ENCODE results near the gene CLDN15.
"Not testable (repeated sequence)": the region's sequence is repeated elsewhere in the genome, so short reads cannot be mapped to it uniquely, and the experiment has no call there.

The CLDN15 gene, protein sequence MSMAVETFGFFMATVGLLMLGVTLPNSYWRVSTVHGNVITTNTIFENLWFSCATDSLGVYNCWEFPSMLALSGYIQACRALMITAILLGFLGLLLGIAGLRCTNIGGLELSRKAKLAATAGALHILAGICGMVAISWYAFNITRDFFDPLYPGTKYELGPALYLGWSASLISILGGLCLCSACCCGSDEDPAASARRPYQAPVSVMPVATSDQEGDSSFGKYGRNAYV

GRCh38 chr7:101237206-101238067 lies at the start of gene CLDN15:
CLDN15 (minus strand) TSS chr7:101237802; CDS start chr7:101237581, 221 bp downstream.
- no peak for DNase-seq

DNA sequence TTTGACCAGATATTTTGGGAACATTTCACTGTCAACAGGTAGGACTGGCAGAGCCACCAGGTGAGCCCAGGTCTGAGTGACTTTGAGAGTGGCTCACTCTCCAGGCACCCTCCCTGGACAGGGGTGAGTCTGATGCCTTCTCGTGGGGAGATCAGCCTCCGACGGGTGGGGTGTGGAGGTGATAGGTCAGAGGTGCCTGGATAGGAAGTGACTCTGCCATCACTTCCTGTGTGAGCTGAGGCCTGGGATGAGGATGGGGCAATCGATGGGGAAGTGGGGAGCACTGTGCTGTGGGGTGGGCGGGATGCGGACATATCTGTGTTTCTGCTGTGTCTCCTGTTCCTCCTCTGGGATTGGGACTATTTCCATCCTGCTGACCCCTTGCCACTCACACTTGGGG lies 49.4 kb upstream of the CLDN15 start:
- DNase-seq = no peak

GRCh38 chr7:101285880-101286279 lies 48.3 kb upstream of the CLDN15 start:
- DNase-seq = peak; percentile 85

DNA sequence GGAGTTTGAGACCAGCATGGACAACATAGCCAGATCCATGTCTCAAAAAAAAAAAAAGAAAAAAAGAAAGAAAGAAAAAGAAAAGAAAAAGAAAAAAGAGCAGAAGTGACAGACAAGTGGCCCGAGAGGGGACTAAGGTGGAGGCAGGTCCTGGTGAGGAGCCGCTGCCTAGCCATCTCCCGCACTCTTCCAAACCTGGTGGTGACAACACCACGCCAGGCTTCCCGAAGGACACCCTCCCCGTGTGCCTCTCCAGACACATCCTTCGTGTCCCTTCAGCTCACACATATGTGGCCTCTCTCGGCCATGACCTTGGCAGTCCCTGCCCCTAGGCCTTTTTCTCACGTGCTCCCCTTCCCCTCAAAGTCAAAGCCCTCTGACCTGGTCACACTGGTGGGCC lies 47.6 kb upstream of the CLDN15 start:
- DNase-seq = no peak

DNA sequence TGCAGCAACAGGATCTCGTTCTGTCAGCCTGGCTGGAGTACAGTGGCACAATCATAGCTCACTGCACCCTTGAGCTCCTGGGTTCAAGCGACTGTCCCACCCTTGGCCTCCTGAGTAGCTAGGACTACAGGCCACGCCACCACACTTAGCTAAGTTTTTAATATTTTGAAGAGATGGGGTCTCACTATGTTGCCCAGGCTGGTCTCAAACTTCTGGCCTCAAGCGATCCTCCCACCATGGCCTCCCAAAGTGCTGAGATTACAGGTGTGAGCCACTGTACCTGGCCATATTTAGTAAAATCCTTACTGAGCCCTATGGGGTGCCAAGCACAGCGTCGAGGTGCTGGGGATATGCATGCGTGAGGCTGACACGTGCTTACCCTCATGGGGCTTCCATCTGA lies 43.3 kb upstream of the CLDN15 start:
- not testable (repeated sequence) for DNase-seq

- DNase-seq = no peak
These were observed 41.1 kb upstream of the CLDN15 start for GRCh38 chr7:101278461-101279292.

GRCh38 chr7:101277155-101277554 lies 39.6 kb upstream of the CLDN15 start:
- no peak for DNase-seq

- no peak for DNase-seq
These were observed 35.6 kb upstream of the CLDN15 start for GRCh38 chr7:101273206-101273605.

GRCh38 chr7:101271021-101271420 lies 33.4 kb upstream of the CLDN15 start:
- DNase-seq = no peak

- no peak for DNase-seq
These were observed 32.1 kb upstream of the CLDN15 start for GRCh38 chr7:101269664-101270063.

- no peak for DNase-seq
These were observed 28.3 kb upstream of the CLDN15 start for GRCh38 chr7:101265622-101266516.

GRCh38 chr7:101264102-101264706 lies 26.6 kb upstream of the CLDN15 start:
- not testable (repeated sequence) for DNase-seq

DNA sequence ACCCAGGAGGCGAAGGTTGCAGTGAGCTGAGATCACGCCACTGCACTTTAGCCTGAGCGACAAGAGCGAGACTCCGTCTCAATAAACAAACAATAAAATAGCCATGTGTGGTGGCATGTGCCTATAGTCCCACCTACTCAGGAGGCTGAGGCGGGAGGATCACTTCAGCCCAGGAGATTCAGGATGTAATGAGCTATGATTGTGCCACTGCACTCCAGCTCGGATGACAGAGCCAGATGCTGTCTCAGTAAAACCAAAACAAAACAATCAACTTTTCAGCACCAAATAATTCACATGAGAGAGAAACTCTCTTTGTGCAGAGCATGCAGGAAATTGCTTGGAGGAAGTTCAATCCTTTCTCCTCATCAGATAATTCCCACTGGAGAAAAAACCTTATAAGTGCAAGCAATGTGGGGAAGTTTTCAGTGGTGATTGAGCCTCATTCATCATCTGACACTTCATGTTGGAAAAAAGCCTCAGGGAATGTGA lies 20.7 kb upstream of the CLDN15 start:
- DNase-seq = no peak

DNA sequence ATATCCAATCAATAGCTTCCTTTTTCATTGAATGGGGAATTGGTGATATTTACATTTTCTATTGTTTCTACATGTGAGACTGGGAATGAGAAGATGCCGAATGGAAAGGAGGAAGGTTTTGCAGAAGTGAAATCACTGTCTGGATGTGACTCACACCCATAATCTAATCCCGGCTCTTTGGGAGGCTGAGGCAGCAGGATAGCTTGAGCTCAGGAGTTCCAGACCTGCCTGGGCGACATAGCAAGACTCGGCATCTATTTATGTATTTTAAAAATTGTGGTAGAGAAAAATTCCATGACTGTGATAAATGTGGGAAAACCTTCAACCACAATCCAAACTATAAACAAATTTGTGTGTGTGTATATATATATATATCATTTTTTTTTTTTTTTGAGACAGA lies 18.2 kb upstream of the CLDN15 start:
- DNase-seq = no peak

DNA sequence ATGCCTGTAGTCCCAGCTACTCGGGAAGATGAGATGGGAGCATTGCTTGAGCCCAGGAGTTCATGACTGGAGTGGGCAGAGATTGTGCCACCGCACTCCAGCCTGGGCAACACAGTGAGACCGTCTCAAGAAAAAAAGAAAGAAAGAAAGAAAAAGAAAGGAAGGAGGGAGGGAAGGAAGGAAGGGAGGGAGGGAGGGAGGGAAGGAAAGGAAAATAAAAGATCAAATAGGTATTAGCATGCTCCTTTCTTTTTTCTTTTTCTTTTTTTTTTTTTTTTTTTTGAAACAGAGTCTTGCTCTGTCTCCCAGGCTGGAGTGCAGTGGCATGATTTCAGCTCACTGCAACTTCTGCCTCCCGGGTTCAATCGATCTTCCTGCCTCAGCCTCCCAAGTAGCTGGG lies 15.6 kb upstream of the CLDN15 start:
- DNase-seq = not testable (repeated sequence)

DNA sequence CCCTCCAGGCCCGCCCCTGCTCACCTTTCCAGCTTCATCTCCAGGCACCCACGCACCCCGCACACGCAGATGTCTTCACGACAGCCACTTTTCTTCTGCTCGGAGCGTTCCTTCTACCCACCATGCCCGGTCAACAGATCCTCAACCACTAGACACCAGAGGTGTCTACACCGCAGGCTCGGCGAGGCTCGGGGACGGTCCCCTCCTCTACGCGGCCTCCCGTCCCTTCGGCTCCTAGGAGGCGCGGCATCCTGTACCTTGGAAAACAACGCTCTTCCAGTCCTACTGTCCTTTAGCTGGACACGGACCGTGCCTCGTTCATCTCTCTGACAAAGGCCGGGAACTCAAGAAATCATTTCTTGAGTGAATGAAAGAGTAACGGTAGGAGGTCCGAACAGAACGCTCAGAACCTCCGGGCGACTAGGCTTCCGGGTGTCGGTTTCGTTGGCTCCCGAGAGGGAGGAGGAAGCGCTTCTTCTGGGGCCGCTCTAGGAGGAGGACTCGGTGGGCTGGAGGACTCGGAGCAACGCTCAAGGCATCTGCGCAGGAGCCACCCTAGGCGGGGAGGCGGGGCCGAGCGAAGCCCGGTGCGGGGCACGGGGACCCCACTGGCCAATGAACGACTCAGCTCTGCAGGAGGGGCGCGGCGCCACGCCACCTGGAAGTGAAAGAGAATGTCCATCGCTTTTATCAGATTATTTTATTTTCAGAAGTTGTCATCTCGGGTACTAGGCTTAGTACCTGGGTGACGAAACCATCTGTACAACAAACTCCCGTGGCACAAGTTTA lies 14.5 kb upstream of the CLDN15 start:
- DNase-seq = peak; percentile 97

GRCh38 chr7:101250324-101250723 lies 12.7 kb upstream of the CLDN15 start:
- no peak for DNase-seq

DNA sequence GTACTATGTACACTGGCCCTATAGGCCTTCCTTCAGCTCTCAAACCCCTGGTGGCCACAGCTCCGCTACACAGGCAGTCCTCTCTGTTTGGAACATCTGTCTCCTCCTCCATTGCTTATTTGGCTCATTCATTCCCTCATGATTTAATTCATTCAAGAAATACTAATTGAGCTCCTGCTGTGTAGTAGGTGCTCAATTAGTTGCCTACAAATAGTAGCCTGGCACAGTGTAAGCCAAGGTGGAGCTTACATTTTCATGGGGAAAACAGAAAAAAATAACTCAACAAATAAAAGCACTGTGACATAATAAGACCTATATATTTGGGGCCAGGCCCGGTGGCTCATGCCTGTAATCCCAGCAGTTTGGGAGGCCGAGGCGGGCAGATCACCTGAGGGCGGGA lies 10.7 kb upstream of the CLDN15 start:
- DNase-seq = no peak

GRCh38 chr7:101245147-101245668 lies 7.6 kb upstream of the CLDN15 start:
- DNase-seq = no peak

DNA sequence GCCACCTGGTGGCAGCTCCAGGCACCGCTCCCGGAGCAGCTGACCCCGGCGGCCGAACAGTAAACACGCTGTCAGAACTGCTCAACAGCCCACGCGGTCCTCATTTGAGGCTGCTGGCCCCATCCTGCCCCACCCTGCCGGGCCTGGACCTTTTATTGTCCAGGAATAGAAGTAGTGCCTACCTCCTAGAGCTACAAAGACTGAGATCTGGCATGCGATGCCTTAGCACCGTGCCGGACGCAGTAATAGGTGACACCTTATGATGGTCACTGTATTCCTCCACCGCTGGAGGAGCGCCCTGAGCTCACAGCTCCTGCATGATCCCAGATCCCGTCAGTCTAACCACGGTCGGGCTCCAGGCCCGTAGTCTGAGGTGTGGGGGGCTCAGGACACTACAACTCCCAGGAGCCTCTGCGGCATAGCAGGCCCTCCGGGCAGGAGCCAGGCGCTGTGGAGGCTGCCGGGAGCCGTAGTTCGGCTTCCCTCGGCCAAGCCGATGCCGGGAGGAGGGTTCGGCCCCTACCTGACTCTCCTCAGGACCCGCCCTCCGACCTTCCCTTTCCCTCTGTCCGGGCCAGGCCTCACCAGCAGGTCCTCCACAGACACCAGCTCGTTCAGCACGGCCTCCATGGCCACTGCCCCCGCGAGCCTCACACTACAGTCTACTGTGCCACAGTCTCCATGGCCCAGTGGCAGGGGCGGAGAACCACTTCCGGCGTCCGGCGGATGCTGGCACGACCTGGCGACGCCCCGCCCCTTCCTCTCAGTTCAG lies 7.0 kb upstream of the CLDN15 start, which contains the start of gene FIS1:
Gene FIS1 (minus strand): TSS at position 707 of the 772 bp plus-strand sequence. CDS start 77 bp downstream, at position 630.
- peak; percentile 97 for DNase-seq

Measured in NCI-H1092 treated with DMSO at 0.1 percent for 48 hours (cell line).